Suprapubic skin (tissue), 4 donors: ENCODE measurements around the gene ZNF407.

Experiments
- CTCF ChIP-seq, 2 donors: fragments of 200-600 bp in 1 of 2; fragments of 450-650 bp in 1 of 2; sonication (generic) in 1 of 2; IDR thresholded peaks; one replicate each; pipeline ENCODE4 v1.5.1; 2016 to 2019; ENCODE audit warnings: antibody characterized with exemption in 2 of 2, mild to moderate bottlenecking in 1 of 2, moderate library complexity in 1 of 2
- EP300 ChIP-seq: sonication (generic); formaldehyde crosslinking; IDR thresholded peaks from one replicate; pipeline ENCODE4 v1.6.1; 2017; ENCODE audit warnings: antibody characterized with exemption
- POLR2A ChIP-seq, 2 donors: fragments of 450-650 bp; IDR thresholded peaks; one replicate each; pipeline ENCODE4 v1.6.1; 2017; ENCODE audit warnings: antibody characterized with exemption in 2 of 2, mild to moderate bottlenecking in 2 of 2, moderate library complexity in 2 of 2
- POLR2AphosphoS5 ChIP-seq, 3 donors: sonication (generic); formaldehyde crosslinking; IDR thresholded peaks; one replicate each; pipeline ENCODE4 v1.6.1; 2017; ENCODE audit warnings: antibody characterized with exemption in 3 of 3

GRCh38 chr18:74616494-74616893 lies 18.8 kb downstream of the ZNF407 start:
- TF ChIP-seq CTCF (IDR thresholded peaks at IDR 0.05): no peak
- TF ChIP-seq POLR2A (IDR thresholded peaks at IDR 0.05): no peak
- no peak for TF ChIP-seq POLR2AphosphoS5 (IDR thresholded peaks at IDR 0.05)
- TF ChIP-seq EP300: no peak
